OCI-LY7 (cell line): Measurements from ENCODE around the gene ABHD12. TPM values are rescaled to one million over a fixed set of nuclear protein-coding genes. Genes with fewer than 3 reads are reported as not detected.

ENCODE experiments used
- BruUV-seq: library from RNA; stranded (reverse); fragments of 400-500 nt; replicated peaks from 2 replicates; lab custom pipeline; 2021; lab: Mats Ljungman, UMichigan
- CTCF ChIA-PET: fragments of 300-600 bp; sonication (Branson Sonifier 250); formaldehyde crosslinking; loops from one replicate; lab custom pipeline; 2022; ENCODE audit warnings: antibody characterized with exemption; ENCODE audit not compliant: unreplicated experiment; lab: Charles Lee
- POLR2A ChIA-PET: fragments of 300-600 bp; sonication (Branson Sonifier 250); formaldehyde crosslinking; loops from one replicate; lab custom pipeline; 2022; ENCODE audit warnings: antibody characterized with exemption; lab: Charles Lee
- DNase-seq: peaks from one replicate; pipeline ENCODE4 v3.0.0-alpha.2; 2015; ENCODE audit warnings: low spot score
- H2AFZ ChIP-seq: fragments of 200-600 bp; sonication (generic), shearing (Covaris generic); 2 replicates; pipeline ENCODE4 v1.6.1; 2014; ENCODE audit warnings: mild to moderate bottlenecking, antibody characterized with exemption, low read length, moderate library complexity
- H3K27ac ChIP-seq: fragments of 200-600 bp; sonication (generic); 2 replicates; pipeline ENCODE4 v1.5.1; 2014; ENCODE audit warnings: mixed run types, low read depth, mild to moderate bottlenecking, moderate library complexity, low read length, inconsistent platforms; ENCODE audit not compliant: poor library complexity, severe bottlenecking
- H3K36me3 ChIP-seq: fragments of 200-600 bp; sonication (generic); 2 replicates; pipeline ENCODE4 v1.6.1; 2014; ENCODE audit warnings: mild to moderate bottlenecking, antibody characterized with exemption, low read length, moderate library complexity, mixed read lengths; ENCODE audit not compliant: insufficient read depth
- H3K4me1 ChIP-seq: fragments of 200-600 bp; sonication (generic); 2 replicates; pipeline ENCODE4 v1.5.1; 2014; ENCODE audit warnings: mild to moderate bottlenecking, low read length; ENCODE audit not compliant: insufficient read depth, poor library complexity, severe bottlenecking
- H3K4me2 ChIP-seq: fragments of 200-600 bp; sonication (generic); 2 replicates; pipeline ENCODE4 v1.6.1; 2014; ENCODE audit warnings: mild to moderate bottlenecking, low read length
- H3K4me3 ChIP-seq: fragments of 200-600 bp; sonication (generic); 2 replicates; pipeline ENCODE4 v1.5.1; 2014; ENCODE audit warnings: mild to moderate bottlenecking, low read depth, low read length; ENCODE audit not compliant: poor library complexity, severe bottlenecking
- H3K79me2 ChIP-seq: fragments of 200-600 bp; sonication (generic); 2 replicates; pipeline ENCODE4 v1.6.1; 2016; ENCODE audit warnings: low read depth, mild to moderate bottlenecking, low read length, moderate library complexity, mixed read lengths; ENCODE audit not compliant: insufficient read depth
- H3K9me2 ChIP-seq: fragments of 200-600 bp; sonication (generic); 2 replicates; pipeline ENCODE4 v1.6.1; 2016; ENCODE audit warnings: mild to moderate bottlenecking, low read length, mixed read lengths; ENCODE audit not compliant: insufficient read depth
- H3K9me3 ChIP-seq: fragments of 200-600 bp; sonication (generic); 2 replicates; pipeline ENCODE4 v1.6.1; 2014; ENCODE audit warnings: mild to moderate bottlenecking, mixed run types, low read length, mixed read lengths
- H4K20me1 ChIP-seq: fragments of 200-600 bp; sonication (generic); 2 replicates; pipeline ENCODE4 v1.6.1; 2014; ENCODE audit warnings: mild to moderate bottlenecking, antibody characterized with exemption, low read length, moderate library complexity, mixed read lengths; ENCODE audit not compliant: insufficient read depth
- EZH2phosphoT487 ChIP-seq: fragments of 200-600 bp; sonication (generic); IDR thresholded peaks from 2 replicates; pipeline ENCODE4 v1.6.1; 2018; ENCODE audit warnings: low read depth, borderline replicate concordance, mild to moderate bottlenecking, mixed run types, antibody characterized with exemption, low read length, moderate library complexity, mixed read lengths
- intact Hi-C: fragments of 100-400 bp; cut with micrococcal nuclease; formaldehyde crosslinking; loops from one replicate; pipeline ENCODE4 v1.10.0; 2022; ENCODE audit not compliant: unreplicated experiment
- small RNA-seq: library from RNA; depleted of rRNA; stranded (forward); fragments of <200 nt; gene quantifications from one replicate; pipeline ENCODE3, GENCODE V24; 2014
- total RNA-seq, 2 experiments: library from RNA; depleted of rRNA in 1 of 2; stranded (reverse); fragments of >200 nt in 1 of 2; shearing (Covaris generic) in 1 of 2; gene quantifications; 2 replicates each; pipeline ENCODE4 v1.2.3, GENCODE V29; 2014 to 2022
- TF ChIP-seq, protein P1 (sequence below): fragments of 200-600 bp; sonication (generic); conservative IDR thresholded peaks from 2 replicates; pipeline ENCODE4 v1.5.1; 2014; ENCODE audit warnings: mild to moderate bottlenecking, antibody characterized with exemption, low read length, moderate library complexity, mixed read lengths

Gene ABHD12
- total RNA-seq, 2 experiments from 2014 or later: 10.6 to 12.9 TPM

DNA sequence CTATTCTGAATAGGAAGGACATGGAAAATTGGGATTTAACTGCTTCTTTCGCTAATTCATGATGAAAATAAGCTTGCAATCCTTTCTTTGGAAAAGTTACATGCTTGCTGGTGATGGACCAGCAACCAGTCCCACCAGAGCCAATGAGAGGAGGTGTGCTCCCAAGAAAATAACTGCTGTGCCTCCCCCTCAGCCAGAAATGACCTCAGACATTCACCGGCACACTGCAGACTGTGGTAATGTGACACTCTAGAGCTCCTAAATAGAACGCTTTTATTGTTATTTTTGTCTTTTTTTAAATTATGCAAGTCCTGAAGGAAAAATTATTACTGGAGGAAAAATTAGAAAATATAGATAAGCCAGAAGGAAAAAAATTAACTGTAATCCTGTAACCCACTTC lies 140.1 kb downstream of the ABHD12 start:
- ChIA-PET POLR2A (interaction anchor here (0.7 to 1.4 kb wide), 3 partner anchors 16 to 1424 kb away, joined by 3 to 4 read pairs (median 4); partner anchors contain the start of gene CST2), CTCF (no interaction called here)
- no TSS peak for BruUV-seq
- intact Hi-C loops: no loop called here
- Histone ChIP-seq H3K9me2 (no peaks in the 10 kb centered on the region), H3K36me3 (no peaks in the 10 kb centered on the region), H3K4me2 (no peak overlapping the region), H3K4me1 (peaks cover 33% of the 10 kb centered on the region), H3K27ac (no peak overlapping the region), H3K4me3 (no peak overlapping the region), H3K9me3 (no peaks in the 10 kb centered on the region), H2AFZ (no peak overlapping the region), H4K20me1 (peaks cover 13% of the 10 kb centered on the region), H3K79me2 (no peaks in the 10 kb centered on the region)
- no peak for DNase-seq
- no peak for TF ChIP-seq EZH2phosphoT487
- TF ChIP-seq, protein P1, sequence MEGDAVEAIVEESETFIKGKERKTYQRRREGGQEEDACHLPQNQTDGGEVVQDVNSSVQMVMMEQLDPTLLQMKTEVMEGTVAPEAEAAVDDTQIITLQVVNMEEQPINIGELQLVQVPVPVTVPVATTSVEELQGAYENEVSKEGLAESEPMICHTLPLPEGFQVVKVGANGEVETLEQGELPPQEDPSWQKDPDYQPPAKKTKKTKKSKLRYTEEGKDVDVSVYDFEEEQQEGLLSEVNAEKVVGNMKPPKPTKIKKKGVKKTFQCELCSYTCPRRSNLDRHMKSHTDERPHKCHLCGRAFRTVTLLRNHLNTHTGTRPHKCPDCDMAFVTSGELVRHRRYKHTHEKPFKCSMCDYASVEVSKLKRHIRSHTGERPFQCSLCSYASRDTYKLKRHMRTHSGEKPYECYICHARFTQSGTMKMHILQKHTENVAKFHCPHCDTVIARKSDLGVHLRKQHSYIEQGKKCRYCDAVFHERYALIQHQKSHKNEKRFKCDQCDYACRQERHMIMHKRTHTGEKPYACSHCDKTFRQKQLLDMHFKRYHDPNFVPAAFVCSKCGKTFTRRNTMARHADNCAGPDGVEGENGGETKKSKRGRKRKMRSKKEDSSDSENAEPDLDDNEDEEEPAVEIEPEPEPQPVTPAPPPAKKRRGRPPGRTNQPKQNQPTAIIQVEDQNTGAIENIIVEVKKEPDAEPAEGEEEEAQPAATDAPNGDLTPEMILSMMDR: no peak

Small RNA genes within 50 kb of the gene (small RNA-seq; reads per million reads assigned to genes)
- gene AL121772.2: not detected

Other genes with a start within 250 kb of the ABHD12 start
- gene ENTPD6, start 195.1 kb downstream of the ABHD12 start, total RNA-seq (2014; rRNA removed; shearing (Covaris generic)): not detected in 2 replicates
- 2.3 and 4.2 TPM in 2 replicates for gene ENTPD6, start 195.1 kb downstream of the ABHD12 start, total RNA-seq (2022)
- 4.5 and 4.9 TPM in 2 replicates for gene PYGB, start 142.8 kb downstream of the ABHD12 start, total RNA-seq (2014; rRNA removed; shearing (Covaris generic))
- 6.4 and 7.0 TPM in 2 replicates for gene PYGB, start 142.8 kb downstream of the ABHD12 start, total RNA-seq (2022)
- gene GINS1, start 16.8 kb upstream of the ABHD12 start, total RNA-seq (2014; rRNA removed; shearing (Covaris generic)): 22.8 and 23.0 TPM in 2 replicates
- gene GINS1, start 16.8 kb upstream of the ABHD12 start, total RNA-seq (2022): 29.9 and 30.8 TPM in 2 replicates
- gene NINL, start 194.7 kb upstream of the ABHD12 start, total RNA-seq (2014; rRNA removed; shearing (Covaris generic)): 0.06 and 0.08 TPM in 2 replicates
- 0.55 and 0.57 TPM in 2 replicates for gene NINL, start 194.7 kb upstream of the ABHD12 start, total RNA-seq (2022)
- 1.0 and 1.2 TPM in 2 replicates for gene NANP, start 233.2 kb upstream of the ABHD12 start, total RNA-seq (2014; rRNA removed; shearing (Covaris generic))
- gene NANP, start 233.2 kb upstream of the ABHD12 start, total RNA-seq (2022): 3.2 and 3.6 TPM in 2 replicates